H1 (cell line): Measurements from ENCODE around the gene ELP5. TPM values are rescaled to one million over a fixed set of nuclear protein-coding genes. Genes with fewer than 3 reads are reported as not detected.

ENCODE experiments used
- ASH2L ChIP-seq: fragments of 200-600, 300-600 bp; sonication (generic); IDR thresholded peaks from one replicate; pipeline ENCODE4 v1.7.1; 2017; ENCODE audit warnings: low read length
- JUND ChIP-seq: IDR thresholded peaks from 2 replicates; pipeline ENCODE4 v1.6.1; 2011; ENCODE audit warnings: mild to moderate bottlenecking, improper control_type of control experiment, low read length
- KDM5A ChIP-seq: fragments of 200-600 bp; IDR thresholded peaks from 2 replicates; pipeline ENCODE4 v1.7.1; 2012; ENCODE audit warnings: mild to moderate bottlenecking, low read length, inconsistent platforms, mixed read lengths
- MAFK ChIP-seq: IDR thresholded peaks from 2 replicates; pipeline ENCODE4 v1.6.1; 2012; ENCODE audit warnings: low read depth, mild to moderate bottlenecking, improper control_type of control experiment, low read length
- SP4 ChIP-seq: IDR thresholded peaks from 2 replicates; pipeline ENCODE4 v1.6.1; 2012; ENCODE audit warnings: low read length, inconsistent platforms
- polyA plus RNA-seq, 7 experiments: library from polyadenylated mRNA; depleted of rRNA in 3 of 7; stranded (reverse) in 5 of 7; unstranded in 2 of 7; fragments of >200 nt in 5 of 7; fragments of 200-250 nt in 2 of 7; gene quantifications; 1 replicate in 5 of 7; 2 replicates in 1 of 7; 4 replicates in 1 of 7; pipeline versions ENCODE4 v1.2.1 to v1.2.3, GENCODE V29; 2011 to 2013; ENCODE audit warnings: missing spikeins in 2 of 7, mixed read lengths in 2 of 7
- total RNA-seq: library from RNA; stranded (reverse); fragmentation: NEBNext Ultra II Directional; extraction: Animal tissue kit (Norgen Biotek cat#: 25700); gene quantifications from 2 replicates; pipeline ENCODE4 v1.2.1, GENCODE V29; 2021

ELP5 gene
- total and polyA plus RNA-seq, 2 of the 8 experiments (the other 6 are each of a cell fraction or from before 2014, with no cell fraction given): 75.4 to 107 TPM

- TF ChIP-seq KDM5A (no peak), SP4 (no peak), MAFK (no peak), JUND (no peak), ASH2L (no peak)
Observed at GRCh38 chr17:7218758-7219157, 33.3 kb upstream of the ELP5 start (continued).
